HS-27A (cell line): ENCODE measurements around the gene PTPRF.

Experiments
- DNase-seq: peaks from one replicate; pipeline ENCODE4 v3.0.0-alpha.2; 2012; ENCODE audit warnings: low read depth, missing footprints

PTPRF gene

GRCh38 chr1:43582162-43582566 lies 51.5 kb downstream of the PTPRF start:
- peak; percentile 80 for DNase-seq

- no peak for DNase-seq
Observed at GRCh38 chr1:43583058-43583457, 52.4 kb downstream of the PTPRF start.

- no peak for DNase-seq
Observed at GRCh38 chr1:43584204-43584603, 53.5 kb downstream of the PTPRF start.

DNA sequence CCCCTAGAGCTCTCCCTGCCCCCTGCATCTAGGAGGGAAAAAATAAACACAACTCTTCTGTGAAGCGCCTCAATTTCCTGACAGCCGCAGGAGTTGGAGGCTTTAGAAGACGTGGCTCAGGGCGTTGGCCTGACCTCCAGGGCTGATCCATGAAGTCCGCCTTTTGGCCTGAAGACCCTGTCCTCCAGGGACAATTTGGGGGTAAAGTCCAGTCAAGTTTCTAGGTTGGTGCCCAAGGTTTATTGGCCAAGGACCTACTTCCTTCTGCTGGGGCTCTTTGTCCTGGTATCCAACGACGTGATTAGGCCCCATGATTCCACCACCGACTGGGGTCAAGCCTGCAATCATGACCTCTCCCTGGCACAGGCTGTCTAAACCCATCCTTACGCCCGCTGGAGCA lies 54.9 kb downstream of the PTPRF start:
- no peak for DNase-seq

DNA sequence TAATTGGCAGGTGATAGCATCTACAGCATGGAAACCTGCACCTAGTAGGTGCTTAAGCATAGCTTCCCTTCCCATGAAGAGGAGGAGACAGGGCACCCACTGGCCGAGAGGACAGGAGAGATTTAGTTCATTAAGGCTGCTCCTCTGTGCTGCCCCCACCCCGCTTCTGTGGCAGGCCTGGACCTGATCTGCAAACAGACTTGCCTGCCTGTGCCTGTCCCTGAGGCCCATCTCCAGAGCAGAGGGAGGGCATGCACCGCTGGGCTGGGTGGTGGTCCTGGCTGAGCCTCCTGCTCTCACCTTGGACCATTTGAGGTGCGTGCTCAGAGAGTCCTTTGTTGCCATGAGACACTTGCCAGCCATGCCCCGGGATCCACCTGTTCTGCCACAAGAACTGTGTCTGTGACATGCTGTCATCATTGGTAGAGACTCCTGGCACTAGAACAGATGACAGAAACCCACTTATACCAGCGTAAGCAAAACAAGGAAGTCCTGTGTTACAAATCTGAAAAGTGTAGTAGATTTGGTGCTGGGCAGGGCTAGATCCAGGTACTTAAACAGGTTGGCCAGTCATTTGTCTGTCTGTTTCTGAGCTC lies 55.6 kb downstream of the PTPRF start:
- no peak for DNase-seq

DNA sequence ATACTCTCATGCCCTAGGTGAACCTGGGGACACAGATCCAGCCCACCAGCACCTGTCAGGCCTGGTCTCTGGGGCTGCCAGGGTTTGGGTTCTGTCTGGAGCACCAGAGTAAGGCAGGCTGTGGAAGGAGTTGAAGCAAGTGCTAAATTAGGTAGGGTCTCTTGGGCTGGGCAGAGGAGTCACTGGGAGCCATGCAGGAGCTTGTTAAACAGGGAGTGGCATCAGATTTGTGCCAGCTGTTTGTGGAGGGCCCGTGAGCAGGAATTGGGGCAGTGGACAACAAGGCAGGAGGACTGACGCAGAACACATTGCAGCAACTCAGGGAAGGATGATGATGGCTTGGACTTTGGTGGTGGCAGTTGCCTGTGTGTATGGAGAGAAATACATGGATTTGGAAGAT lies 56.3 kb downstream of the PTPRF start:
- no peak for DNase-seq

GRCh38 chr1:43587594-43587993 lies 56.9 kb downstream of the PTPRF start:
- peak; percentile 14 for DNase-seq

- no peak for DNase-seq
Observed at GRCh38 chr1:43588592-43588991, 57.9 kb downstream of the PTPRF start.

DNA sequence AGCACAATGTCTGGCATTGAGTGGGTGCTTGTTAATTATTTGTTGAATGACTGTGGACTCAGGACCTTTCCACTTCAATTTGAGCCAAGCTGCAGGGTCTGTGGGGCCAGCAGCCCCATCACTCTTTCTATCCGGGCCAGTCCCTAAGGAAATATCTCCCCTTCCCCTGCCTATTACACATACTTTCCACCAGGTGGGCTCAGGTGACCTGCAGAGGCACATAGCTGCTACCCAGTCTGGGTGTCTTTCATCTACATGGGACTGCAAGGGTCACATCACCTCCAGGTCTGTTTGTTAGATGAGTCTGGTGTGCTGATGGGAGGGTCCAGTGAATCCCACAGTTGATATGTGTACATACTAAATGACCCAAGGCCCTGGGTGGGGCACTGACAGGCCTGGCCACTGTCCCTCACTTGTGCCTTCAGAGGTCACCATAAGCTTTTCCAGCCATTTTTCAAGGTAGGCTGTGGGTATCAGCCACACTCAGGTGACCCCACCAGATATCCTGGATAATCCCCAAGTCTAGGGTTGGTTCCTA lies 59.8 kb downstream of the PTPRF start:
- no peak for DNase-seq

DNA sequence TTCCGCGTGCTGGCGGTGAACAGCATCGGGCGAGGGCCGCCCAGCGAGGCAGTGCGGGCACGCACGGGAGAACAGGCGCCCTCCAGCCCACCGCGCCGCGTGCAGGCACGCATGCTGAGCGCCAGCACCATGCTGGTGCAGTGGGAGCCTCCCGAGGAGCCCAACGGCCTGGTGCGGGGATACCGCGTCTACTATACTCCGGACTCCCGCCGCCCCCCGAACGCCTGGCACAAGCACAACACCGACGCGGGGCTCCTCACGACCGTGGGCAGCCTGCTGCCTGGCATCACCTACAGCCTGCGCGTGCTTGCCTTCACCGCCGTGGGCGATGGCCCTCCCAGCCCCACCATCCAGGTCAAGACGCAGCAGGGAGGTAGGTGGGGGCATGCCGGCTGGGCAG lies 60.5 kb downstream of the PTPRF start:
- no peak for DNase-seq

DNA sequence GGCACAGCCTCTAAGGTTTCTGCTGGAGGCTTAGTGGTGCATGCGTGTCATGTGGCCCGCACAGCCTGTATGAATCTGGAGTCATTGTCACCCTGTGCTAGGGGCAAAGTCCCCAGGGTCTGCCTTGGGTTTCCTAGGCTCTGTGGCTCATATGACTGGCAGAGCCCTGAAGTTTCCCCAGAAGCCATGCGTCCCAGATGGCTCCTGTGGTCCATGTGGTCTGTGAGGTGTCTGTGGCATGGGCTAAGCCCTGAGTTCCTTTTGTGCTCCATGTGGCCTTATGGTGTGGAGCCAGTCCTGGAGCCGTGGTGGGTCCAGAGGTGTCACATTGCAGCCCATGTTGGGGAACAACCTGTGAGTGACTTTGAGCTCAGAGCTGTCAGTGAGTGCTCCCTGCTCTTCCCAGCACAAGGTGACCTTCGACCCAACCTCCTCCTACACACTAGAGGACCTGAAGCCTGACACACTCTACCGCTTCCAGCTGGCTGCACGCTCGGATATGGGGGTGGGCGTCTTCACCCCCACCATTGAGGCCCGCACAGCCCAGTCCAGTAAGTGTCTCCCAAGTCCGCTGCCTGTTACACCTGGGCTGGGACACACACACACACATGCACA lies 61.5 kb downstream of the PTPRF start:
- no peak for DNase-seq

DNA sequence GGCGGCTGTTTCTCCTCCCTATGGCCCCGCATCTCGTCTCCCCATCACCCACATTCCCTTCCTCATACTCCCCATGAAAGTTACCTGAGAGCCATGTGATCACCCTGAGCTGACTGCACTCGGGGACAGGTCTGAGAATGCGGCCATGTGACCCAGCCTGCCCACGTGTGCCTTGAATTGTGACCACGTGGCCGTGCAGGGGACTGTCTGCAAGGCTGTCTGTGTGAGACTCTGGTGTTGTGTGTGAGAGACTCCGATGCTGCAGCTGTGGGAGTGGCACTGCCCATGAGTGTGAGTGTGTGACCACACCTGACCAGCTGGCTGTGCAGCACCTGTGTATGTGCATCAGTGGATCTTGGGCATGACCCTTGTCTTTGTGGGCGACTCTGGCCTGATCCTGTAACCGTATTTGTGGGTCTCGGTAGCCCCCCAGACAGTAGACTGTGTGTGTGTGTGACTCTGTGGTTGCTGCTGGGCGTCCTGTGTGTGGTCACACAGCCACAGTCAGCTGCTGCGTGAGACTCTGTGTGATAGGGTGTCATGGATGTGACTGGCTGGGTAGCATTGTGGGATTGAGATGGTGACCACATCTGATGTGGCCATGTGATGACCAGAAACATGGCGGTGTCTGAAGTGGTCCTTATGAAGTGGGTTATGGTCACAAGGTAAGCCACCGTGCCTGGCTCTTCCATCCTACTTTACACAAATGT lies 62.4 kb downstream of the PTPRF start:
- no peak for DNase-seq

DNA sequence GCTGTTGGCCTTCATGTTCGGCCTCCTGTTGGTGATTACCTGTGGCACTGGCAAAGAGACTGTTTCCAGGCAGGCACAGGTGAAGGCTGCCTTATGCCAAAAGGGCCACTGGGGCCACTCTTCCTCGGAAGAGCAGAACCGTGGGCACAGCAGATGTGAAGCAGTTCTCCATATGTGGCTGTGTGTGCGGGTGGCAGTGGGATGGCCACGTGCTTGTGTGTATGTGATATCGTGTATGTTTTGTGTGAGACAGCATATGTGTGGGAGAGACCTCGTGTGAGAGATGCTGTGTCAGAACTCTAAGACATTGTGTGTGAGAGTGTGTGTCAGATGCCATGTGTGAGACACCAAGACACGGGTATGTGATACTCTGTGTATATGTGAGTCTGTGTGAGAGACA lies 65.9 kb downstream of the PTPRF start:
- DNase-seq = no peak

GRCh38 chr1:43597028-43597427 lies 66.3 kb downstream of the PTPRF start:
- no peak for DNase-seq

DNA sequence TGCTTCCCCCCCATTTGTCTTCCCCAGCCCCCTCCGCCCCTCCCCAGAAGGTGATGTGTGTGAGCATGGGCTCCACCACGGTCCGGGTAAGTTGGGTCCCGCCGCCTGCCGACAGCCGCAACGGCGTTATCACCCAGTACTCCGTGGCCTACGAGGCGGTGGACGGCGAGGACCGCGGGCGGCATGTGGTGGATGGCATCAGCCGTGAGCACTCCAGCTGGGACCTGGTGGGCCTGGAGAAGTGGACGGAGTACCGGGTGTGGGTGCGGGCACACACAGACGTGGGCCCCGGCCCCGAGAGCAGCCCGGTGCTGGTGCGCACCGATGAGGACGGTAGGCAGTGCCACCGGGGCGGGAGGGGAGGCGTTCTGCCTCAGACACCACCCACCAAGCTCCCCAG lies 67.0 kb downstream of the PTPRF start:
- DNase-seq = no peak

DNA sequence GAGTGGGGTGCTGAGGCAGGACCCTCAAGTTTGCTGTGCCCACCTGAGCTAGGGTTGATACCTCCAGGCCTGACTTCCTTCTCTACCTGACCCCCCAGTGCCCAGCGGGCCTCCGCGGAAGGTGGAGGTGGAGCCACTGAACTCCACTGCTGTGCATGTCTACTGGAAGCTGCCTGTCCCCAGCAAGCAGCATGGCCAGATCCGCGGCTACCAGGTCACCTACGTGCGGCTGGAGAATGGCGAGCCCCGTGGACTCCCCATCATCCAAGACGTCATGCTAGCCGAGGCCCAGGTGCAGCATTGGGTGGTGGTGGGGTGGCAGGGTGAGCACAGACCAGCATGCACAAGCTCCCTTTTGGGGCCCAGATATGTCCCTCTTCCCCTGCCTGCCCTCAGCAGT lies 67.9 kb downstream of the PTPRF start:
- no peak for DNase-seq

- no peak for DNase-seq
Observed at GRCh38 chr1:43600033-43601020, 69.6 kb downstream of the PTPRF start.

- DNase-seq = no peak
Observed at GRCh38 chr1:43602990-43603389, 72.3 kb downstream of the PTPRF start.

- no peak for DNase-seq
Observed at GRCh38 chr1:43604192-43604591, 73.5 kb downstream of the PTPRF start.

- DNase-seq = no peak
Observed at GRCh38 chr1:43605157-43605556, 74.5 kb downstream of the PTPRF start.

- no peak for DNase-seq
Observed at GRCh38 chr1:43605766-43606165, 75.1 kb downstream of the PTPRF start.

DNA sequence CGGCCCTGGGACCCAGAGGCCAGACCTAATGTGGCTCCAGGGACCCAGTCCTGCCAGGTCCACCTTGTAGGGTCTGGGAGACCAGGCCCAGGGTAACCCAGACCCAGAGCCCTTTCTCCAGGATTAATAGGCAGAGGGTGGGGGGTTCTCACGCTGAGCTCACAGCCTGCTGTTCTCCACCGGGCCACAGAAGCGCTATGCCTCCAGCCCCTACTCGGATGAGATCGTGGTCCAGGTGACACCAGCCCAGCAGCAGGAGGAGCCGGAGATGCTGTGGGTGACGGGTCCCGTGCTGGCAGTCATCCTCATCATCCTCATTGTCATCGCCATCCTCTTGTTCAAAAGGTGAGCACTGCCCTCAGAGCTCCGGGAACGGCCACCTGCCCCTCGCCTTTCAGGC lies 75.9 kb downstream of the PTPRF start:
- DNase-seq = no peak
